ENCODE results near the gene MRPS23. TPM values are rescaled to one million over a fixed set of nuclear protein-coding genes. Genes with fewer than 3 reads are reported as not detected.

The MRPS23 gene
- total RNA-seq, 2 donors from 2014 or later: 16.6 to 17.0 TPM

- Mint-ChIP-seq H3K4me1 (peaks cover 2% of the 10 kb centered on the region), H3K4me3 (no peak overlapping the region), H3K36me3 (ENCODE audit: low read depth) (peaks cover 2% of the 10 kb centered on the region), H3K27me3 (peaks cover 29% of the 10 kb centered on the region), H3K27ac (no peak overlapping the region)
- ATAC-seq: no peak
- DNase-seq: no peak
- H3K9me3 ChIP-seq (ENCODE audit: control insufficient read depth, low read length, poor library complexity, severe bottlenecking): no peaks in the 10 kb centered on the region
Measured at GRCh38 chr17:57888311-57889216, 38.7 kb upstream of the MRPS23 start.

GRCh38 chr17:57887161-57887560, 37.3 kb upstream of the MRPS23 start:
- peaks cover 2% of the 10 kb centered on the region for H3K36me3 Mint-ChIP-seq (ENCODE audit: low read depth)
- ATAC-seq (no peak), DNase-seq (no peak)
- no peak overlapping the region for H3K27ac Mint-ChIP-seq
- no peak overlapping the region for H3K4me3 Mint-ChIP-seq
- H3K4me1 Mint-ChIP-seq: no peaks in the 10 kb centered on the region
- peaks cover 19% of the 10 kb centered on the region for H3K27me3 Mint-ChIP-seq
- no peaks in the 10 kb centered on the region for H3K9me3 ChIP-seq (ENCODE audit: control insufficient read depth, low read length, poor library complexity, severe bottlenecking)

GRCh38 chr17:57886020-57886419, 36.2 kb upstream of the MRPS23 start:
- DNase-seq (no peak), ATAC-seq (no peak)
- H3K4me3 Mint-ChIP-seq: no peak overlapping the region
- no peak overlapping the region for H3K27ac Mint-ChIP-seq
- no peaks in the 10 kb centered on the region for H3K9me3 ChIP-seq (ENCODE audit: control insufficient read depth, low read length, poor library complexity, severe bottlenecking)
- H3K27me3 Mint-ChIP-seq: peaks cover 9% of the 10 kb centered on the region
- no peaks in the 10 kb centered on the region for H3K4me1 Mint-ChIP-seq
- H3K36me3 Mint-ChIP-seq (ENCODE audit: low read depth): no peaks in the 10 kb centered on the region

GRCh38 chr17:57885148-57885915, 35.5 kb upstream of the MRPS23 start:
- H3K9me3 ChIP-seq (ENCODE audit: control insufficient read depth, low read length, poor library complexity, severe bottlenecking): no peaks in the 10 kb centered on the region
- Mint-ChIP-seq H3K4me3 (no peak overlapping the region), H3K36me3 (ENCODE audit: low read depth) (no peaks in the 10 kb centered on the region), H3K27ac (no peak overlapping the region), H3K4me1 (peaks cover 2% of the 10 kb centered on the region), H3K27me3 (peaks cover 9% of the 10 kb centered on the region)
- no peak for DNase-seq
- no peak for ATAC-seq

GRCh38 chr17:57881783-57882351, 32.0 kb upstream of the MRPS23 start:
- H3K27me3 Mint-ChIP-seq: peaks cover 13% of the 10 kb centered on the region
- ATAC-seq (no peak), DNase-seq (no peak)
- H3K4me1 Mint-ChIP-seq: peaks cover 6% of the 10 kb centered on the region
- no peak overlapping the region for H3K4me3 Mint-ChIP-seq
- no peaks in the 10 kb centered on the region for H3K9me3 ChIP-seq (ENCODE audit: control insufficient read depth, low read length, poor library complexity, severe bottlenecking)
- H3K27ac Mint-ChIP-seq: no peak overlapping the region
- H3K36me3 Mint-ChIP-seq (ENCODE audit: low read depth): no peaks in the 10 kb centered on the region

GRCh38 chr17:57881143-57881542, 31.3 kb upstream of the MRPS23 start:
- H3K36me3 Mint-ChIP-seq (ENCODE audit: low read depth): peaks cover 2% of the 10 kb centered on the region
- H3K27ac Mint-ChIP-seq: no peak overlapping the region
- H3K4me1 Mint-ChIP-seq: peaks cover 6% of the 10 kb centered on the region
- H3K4me3 Mint-ChIP-seq: no peak overlapping the region
- H3K27me3 Mint-ChIP-seq: peaks cover 17% of the 10 kb centered on the region
- DNase-seq: no peak
- no peaks in the 10 kb centered on the region for H3K9me3 ChIP-seq (ENCODE audit: control insufficient read depth, low read length, poor library complexity, severe bottlenecking)
- ATAC-seq: no peak

- no peak overlapping the region for H3K4me3 Mint-ChIP-seq
- H3K27me3 Mint-ChIP-seq: peaks cover 19% of the 10 kb centered on the region
- H3K36me3 Mint-ChIP-seq (ENCODE audit: low read depth): peaks cover 3% of the 10 kb centered on the region
- peaks cover 6% of the 10 kb centered on the region for H3K4me1 Mint-ChIP-seq
- no peaks in the 10 kb centered on the region for H3K9me3 ChIP-seq (ENCODE audit: control insufficient read depth, low read length, poor library complexity, severe bottlenecking)
- ATAC-seq (peak; percentile 85), DNase-seq (no peak)
- H3K27ac Mint-ChIP-seq: peak overlapping the region; percentile 9
Measured at GRCh38 chr17:57880086-57880456, 30.2 kb upstream of the MRPS23 start.

GRCh38 chr17:57879437-57880085, 29.7 kb upstream of the MRPS23 start:
- Mint-ChIP-seq H3K4me3 (no peak overlapping the region), H3K27me3 (peaks cover 15% of the 10 kb centered on the region), H3K36me3 (ENCODE audit: low read depth) (peaks cover 3% of the 10 kb centered on the region), H3K27ac (peak overlapping the region; percentile 9), H3K4me1 (peaks cover 6% of the 10 kb centered on the region)
- ATAC-seq (no peak), DNase-seq (no peak)
- H3K9me3 ChIP-seq (ENCODE audit: control insufficient read depth, low read length, poor library complexity, severe bottlenecking): no peaks in the 10 kb centered on the region

- H3K9me3 ChIP-seq (ENCODE audit: control insufficient read depth, low read length, poor library complexity, severe bottlenecking): no peaks in the 10 kb centered on the region
- H3K27ac Mint-ChIP-seq: no peak overlapping the region
- H3K4me1 Mint-ChIP-seq: peaks cover 15% of the 10 kb centered on the region
- no peak overlapping the region for H3K4me3 Mint-ChIP-seq
- DNase-seq (no peak), ATAC-seq (no peak)
- H3K27me3 Mint-ChIP-seq: peaks cover 27% of the 10 kb centered on the region
- peaks cover 3% of the 10 kb centered on the region for H3K36me3 Mint-ChIP-seq (ENCODE audit: low read depth)
Measured at GRCh38 chr17:57877803-57878377, 28.0 kb upstream of the MRPS23 start.

- no peaks in the 10 kb centered on the region for H3K9me3 ChIP-seq (ENCODE audit: control insufficient read depth, low read length, poor library complexity, severe bottlenecking)
- H3K36me3 Mint-ChIP-seq (ENCODE audit: low read depth): peaks cover 5% of the 10 kb centered on the region
- ATAC-seq (no peak), DNase-seq (no peak)
- H3K4me1 Mint-ChIP-seq: peaks cover 15% of the 10 kb centered on the region
- H3K27ac Mint-ChIP-seq: no peak overlapping the region
- H3K27me3 Mint-ChIP-seq: peaks cover 34% of the 10 kb centered on the region
- no peak overlapping the region for H3K4me3 Mint-ChIP-seq
Measured at GRCh38 chr17:57876866-57877237, 27.0 kb upstream of the MRPS23 start.

GRCh38 chr17:57876023-57876865, 26.4 kb upstream of the MRPS23 start:
- Mint-ChIP-seq H3K4me3 (no peak overlapping the region), H3K27ac (no peak overlapping the region), H3K36me3 (ENCODE audit: low read depth) (peaks cover 6% of the 10 kb centered on the region), H3K4me1 (peaks cover 15% of the 10 kb centered on the region), H3K27me3 (peaks cover 36% of the 10 kb centered on the region)
- no peak for DNase-seq
- no peaks in the 10 kb centered on the region for H3K9me3 ChIP-seq (ENCODE audit: control insufficient read depth, low read length, poor library complexity, severe bottlenecking)
- no peak for ATAC-seq

Data from T-helper 17 cell (primary cell).